Activated CD4-positive, alpha-beta T cell treated with anti-CD3 and anti-CD28 coated beads, Interleukin-2, Interleukin-6, amounts not matched to agents 100 ng/mL and 50 ng/mL, durations not matched to agents 16 hours and 8 hours (primary cell): ENCODE results near the gene FAM151B.

ENCODE experiments used
- DNase-seq: peaks from one replicate; pipeline ENCODE4 v3.0.0-alpha.2; 2020

Gene FAM151B

DNA sequence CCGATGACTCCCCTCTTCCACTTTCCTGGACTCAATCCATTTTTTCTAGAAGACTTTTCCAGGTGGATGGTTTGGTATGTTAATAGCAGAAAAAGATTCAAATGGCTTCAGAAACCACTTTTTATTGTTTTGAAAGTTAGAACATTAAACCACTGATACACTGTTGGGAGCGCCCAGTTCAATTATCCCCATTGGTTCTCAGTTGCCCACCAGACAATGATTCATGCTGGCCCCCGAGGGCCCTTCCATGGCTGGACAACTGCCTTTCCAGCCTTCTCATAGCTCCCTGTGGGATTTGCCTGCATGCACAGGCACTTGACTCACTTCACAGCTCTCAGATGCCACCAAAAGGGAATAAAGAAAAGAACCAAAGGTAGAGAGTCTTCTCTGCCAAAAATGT lies 103.5 kb downstream of the FAM151B start:
- DNase-seq = no peak

- DNase-seq = no peak
These were observed 104.2 kb downstream of the FAM151B start for GRCh38 chr5:80592105-80592504.
